HG02938 (cell line): ENCODE measurements around the gene C4orf36.

ENCODE experiments used
- ATAC-seq: cut with Tn5 transposase; IDR thresholded peaks from one replicate; pipeline ENCODE4 v1.9.1; 2021; ENCODE audit warnings: mild to moderate bottlenecking, moderate library complexity; ENCODE audit not compliant: unreplicated experiment

Gene C4orf36

GRCh38 chr4:86870442-86871069, 21.7 kb downstream of the C4orf36 start:
- ATAC-seq, result no peak

GRCh38 chr4:86857341-86858052, 34.7 kb downstream of the C4orf36 start:
- no peak for ATAC-seq

- ATAC-seq, result no peak
Measured at GRCh38 chr4:86856896-86857295, 35.3 kb downstream of the C4orf36 start.

GRCh38 chr4:86855572-86855971, 36.6 kb downstream of the C4orf36 start:
- ATAC-seq, result no peak

- no peak for ATAC-seq
Measured at GRCh38 chr4:86853209-86853608, 39.0 kb downstream of the C4orf36 start.

GRCh38 chr4:86848732-86849619, 43.2 kb downstream of the C4orf36 start, which contains the start of gene SLC10A6:
SLC10A6 (minus strand) TSS chr4:86849384; CDS start chr4:86849115, 269 bp downstream.
- no peak for ATAC-seq

GRCh38 chr4:86848136-86848535, 44.1 kb downstream of the C4orf36 start:
- ATAC-seq, result no peak

- no peak for ATAC-seq
Measured at GRCh38 chr4:86847571-86847970, 44.7 kb downstream of the C4orf36 start.

- ATAC-seq, result no peak
Measured at GRCh38 chr4:86846921-86847320, 45.3 kb downstream of the C4orf36 start.

GRCh38 chr4:86845593-86845992, 46.6 kb downstream of the C4orf36 start:
- no peak for ATAC-seq

- ATAC-seq, result no peak
Measured at GRCh38 chr4:86841309-86841708, 50.9 kb downstream of the C4orf36 start.

GRCh38 chr4:86840858-86841257, 51.4 kb downstream of the C4orf36 start:
- no peak for ATAC-seq

GRCh38 chr4:86837691-86838503, 54.3 kb downstream of the C4orf36 start:
- no peak for ATAC-seq

- no peak for ATAC-seq
Measured at GRCh38 chr4:86835677-86836076, 56.5 kb downstream of the C4orf36 start.

- no peak for ATAC-seq
Measured at GRCh38 chr4:86834901-86835300, 57.3 kb downstream of the C4orf36 start.

- ATAC-seq, result no peak
Measured at GRCh38 chr4:86833615-86834014, 58.6 kb downstream of the C4orf36 start.

GRCh38 chr4:86831262-86832130, 60.7 kb downstream of the C4orf36 start:
- no peak for ATAC-seq
